ENCODE results near the gene TREM1. TPM values are rescaled to one million over a fixed set of nuclear protein-coding genes. Genes with fewer than 3 reads are reported as not detected.

The TREM1 gene
- 0.09 to 0.33 TPM (median 0.16 TPM) in 5 replicates for total RNA-seq (2022; extraction: Qiagen RNA extraction)

GRCh38 chr6:41286544-41287346, at the start of gene TREM1:
Gene TREM1, minus strand, starts transcription at chr6:41286682. Its CDS starts 27 bp downstream, at chr6:41286655.

DNA sequence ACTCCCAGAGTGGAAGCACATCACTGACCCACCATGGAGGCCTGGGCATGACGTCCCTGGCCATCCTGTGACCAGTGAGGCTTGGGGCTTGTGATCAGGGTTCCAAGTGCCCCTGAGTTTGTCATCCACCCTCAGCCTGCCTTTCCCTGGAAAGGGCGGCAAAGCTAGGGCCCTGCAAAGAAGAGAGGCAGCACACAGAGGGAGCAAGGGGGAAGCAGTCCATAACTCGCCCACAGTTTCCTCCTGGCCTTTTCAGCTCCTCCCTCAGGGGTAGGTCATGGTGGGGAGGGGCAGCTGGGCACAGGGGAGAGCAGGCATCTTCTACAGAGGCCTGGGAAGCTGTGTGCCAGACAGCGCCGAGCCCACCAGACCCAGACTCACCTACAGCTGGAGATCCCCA, 48.8 kb upstream of the TREM1 start, which contains the start of gene NCR2:
NCR2 (plus strand) TSS at position 313 of the 400 bp plus-strand sequence. CDS start 269 bp downstream, outside the sequence.

DNA sequence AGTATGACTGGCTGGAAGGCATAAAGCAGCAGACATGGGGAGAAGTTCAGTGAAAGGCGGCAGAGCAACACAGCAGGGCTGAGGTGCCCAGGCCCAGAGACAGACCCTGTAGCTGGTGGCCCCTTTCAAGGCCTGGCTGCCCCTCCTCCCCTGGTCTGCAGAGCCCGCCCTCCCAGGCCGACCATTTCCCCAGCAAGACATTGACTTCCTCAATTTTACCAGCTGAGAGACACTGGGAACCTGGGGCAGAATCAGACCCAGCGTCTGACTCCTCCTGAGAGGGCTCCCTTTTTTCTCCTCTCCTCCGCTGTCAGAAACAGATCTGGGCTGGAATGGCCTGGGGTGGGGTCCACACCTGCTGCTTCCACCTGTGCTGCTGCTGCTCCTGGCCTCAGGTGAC, 58.4 kb downstream of the TREM1 start, which contains the start of gene TREML4:
TREML4 (plus strand) TSS at position 254 of the 400 bp plus-strand sequence; CDS start at position 333, 79 bp downstream.

Other genes starting within 250 kb of the TREM1 start
- gene UNC5CL, start 247.5 kb downstream of the TREM1 start, total RNA-seq (2022; extraction: Qiagen RNA extraction) = 0.34 to 0.78 TPM (median 0.62 TPM) in 5 replicates
- 0.09 TPM in 1 of 5 replicates, not detected in the others for gene TSPO2, start 244.2 kb downstream of the TREM1 start, total RNA-seq (2022; extraction: Qiagen RNA extraction)
- gene APOBEC2, start 233.5 kb downstream of the TREM1 start, total RNA-seq (2022; extraction: Qiagen RNA extraction) = not detected in 5 replicates
- gene OARD1, start 214.3 kb downstream of the TREM1 start, total RNA-seq (2022; extraction: Qiagen RNA extraction) = 17.1 to 20.7 TPM (median 18.7 TPM) in 5 replicates
- gene NFYA, start 213.7 kb downstream of the TREM1 start, total RNA-seq (2022; extraction: Qiagen RNA extraction) = 10.3 to 14.3 TPM (median 12.7 TPM) in 5 replicates
- not detected in 5 replicates for gene TREML1, start 132.3 kb downstream of the TREM1 start, total RNA-seq (2022; extraction: Qiagen RNA extraction)
- gene TREM2, start 123.6 kb downstream of the TREM1 start, total RNA-seq (2022; extraction: Qiagen RNA extraction) = 0.07 TPM in 1 of 5 replicates, not detected in the others
- gene TREML2, start 85.5 kb downstream of the TREM1 start, total RNA-seq (2022; extraction: Qiagen RNA extraction) = not detected in 5 replicates
- not detected in 5 replicates for gene TREML4, start 58.3 kb downstream of the TREM1 start, total RNA-seq (2022; extraction: Qiagen RNA extraction)
- gene NCR2, start 48.9 kb upstream of the TREM1 start, total RNA-seq (2022; extraction: Qiagen RNA extraction) = not detected in 5 replicates